Vagina (tissue), 2 donors: Measurements from ENCODE around the gene GLT1D1. TPM values are rescaled to one million over a fixed set of nuclear protein-coding genes. Genes with fewer than 3 reads are reported as not detected.
"Not testable (repeated sequence)": the region's sequence is repeated elsewhere in the genome, so short reads cannot be mapped to it uniquely, and the experiment has no call there.

Experiments used
- DNase-seq, 2 donors: peaks; one replicate each; pipeline ENCODE4 v3.0.0-alpha.2; 2017; ENCODE audit errors: extremely low spot score in 2 of 2
- H3K27ac ChIP-seq: fragments of 200-600 bp; sonication (generic); one replicate; pipeline ENCODE4 v1.5.1; 2019
- H3K27me3 ChIP-seq: fragments of 200-600 bp; sonication (generic); one replicate; pipeline ENCODE4 v1.5.1; 2019
- H3K36me3 ChIP-seq, 2 donors: fragments of 200-600 bp; sonication (generic); one replicate each; pipeline ENCODE4 v1.5.1; 2017 to 2019
- H3K4me1 ChIP-seq: fragments of 200-600 bp; sonication (generic); one replicate; pipeline ENCODE4 v1.5.1; 2019
- H3K4me3 ChIP-seq, 2 donors: fragments of 200-600 bp; sonication (generic); 1 replicate in 1 of 2; 2 replicates in 1 of 2; pipeline ENCODE4 v1.5.1; 2016 to 2019
- H3K9me3 ChIP-seq: fragments of 200-600 bp; sonication (generic); one replicate; pipeline ENCODE4 v1.5.1; 2019
- POLR2A ChIP-seq, 2 donors: fragments of 450-650 bp; IDR thresholded peaks; one replicate each; pipeline ENCODE4 v1.6.1; 2017; ENCODE audit warnings: antibody characterized with exemption in 2 of 2, mild to moderate bottlenecking in 2 of 2, moderate library complexity in 2 of 2
- POLR2AphosphoS5 ChIP-seq, 2 donors: sonication (generic); formaldehyde crosslinking; IDR thresholded peaks; one replicate each; pipeline ENCODE4 v1.9.0; 2017; ENCODE audit warnings: antibody characterized with exemption in 2 of 2, mild to moderate bottlenecking in 2 of 2, low read depth in 1 of 2; ENCODE audit not compliant: insufficient read depth in 1 of 2
- intact Hi-C: fragments of 100-400 bp; cut with DNase I; formaldehyde crosslinking; loops from one replicate; pipeline ENCODE4 v1.15.1; 2023
- total RNA-seq: library from RNA; depleted of rRNA; stranded (reverse); fragments of >200 nt; gene quantifications from one replicate; pipeline ENCODE4 v1.2.3, GENCODE V29; 2016
- TF ChIP-seq, protein P1 (sequence below), 3 experiments: fragments of 450-650 bp in 2 of 3; fragments of 200-600 bp in 1 of 3; sonication (generic) in 1 of 3; IDR thresholded peaks; one replicate each; pipeline ENCODE4 v1.5.1; 2017 to 2019; ENCODE audit warnings: antibody characterized with exemption in 3 of 3, mild to moderate bottlenecking in 2 of 3, moderate library complexity in 2 of 3

The GLT1D1 gene
- total RNA-seq, 1 donor from 2014 or later = 0.74 TPM

DNA sequence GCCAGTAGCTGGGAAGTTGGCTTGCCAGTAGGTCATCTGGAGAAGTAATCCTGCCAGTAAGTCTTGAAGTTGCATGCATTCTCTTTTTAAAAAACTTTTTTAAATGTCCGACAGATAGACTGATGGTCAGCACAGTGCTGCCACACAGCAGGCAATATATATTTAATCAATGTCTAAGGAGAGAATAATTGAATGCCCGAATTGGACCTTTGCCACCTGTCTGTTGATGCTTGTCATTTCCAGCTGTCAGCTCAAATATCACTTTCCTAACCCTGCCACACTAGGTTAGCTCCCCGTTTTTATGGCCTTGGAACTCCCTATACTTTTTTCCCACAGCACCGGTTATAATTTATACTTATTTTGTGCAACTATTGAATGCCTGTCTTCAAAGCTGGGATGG, 27.4 kb upstream of the GLT1D1 start:
- Histone ChIP-seq H3K4me3 (no peak overlapping the region), H3K9me3 (no peaks in the 10 kb centered on the region), H3K36me3 (no peaks in the 10 kb centered on the region), H3K27me3 (no peaks in the 10 kb centered on the region), H3K27ac (no peak overlapping the region), H3K4me1 (peaks cover 30% of the 10 kb centered on the region)
- TF ChIP-seq, protein P1, sequence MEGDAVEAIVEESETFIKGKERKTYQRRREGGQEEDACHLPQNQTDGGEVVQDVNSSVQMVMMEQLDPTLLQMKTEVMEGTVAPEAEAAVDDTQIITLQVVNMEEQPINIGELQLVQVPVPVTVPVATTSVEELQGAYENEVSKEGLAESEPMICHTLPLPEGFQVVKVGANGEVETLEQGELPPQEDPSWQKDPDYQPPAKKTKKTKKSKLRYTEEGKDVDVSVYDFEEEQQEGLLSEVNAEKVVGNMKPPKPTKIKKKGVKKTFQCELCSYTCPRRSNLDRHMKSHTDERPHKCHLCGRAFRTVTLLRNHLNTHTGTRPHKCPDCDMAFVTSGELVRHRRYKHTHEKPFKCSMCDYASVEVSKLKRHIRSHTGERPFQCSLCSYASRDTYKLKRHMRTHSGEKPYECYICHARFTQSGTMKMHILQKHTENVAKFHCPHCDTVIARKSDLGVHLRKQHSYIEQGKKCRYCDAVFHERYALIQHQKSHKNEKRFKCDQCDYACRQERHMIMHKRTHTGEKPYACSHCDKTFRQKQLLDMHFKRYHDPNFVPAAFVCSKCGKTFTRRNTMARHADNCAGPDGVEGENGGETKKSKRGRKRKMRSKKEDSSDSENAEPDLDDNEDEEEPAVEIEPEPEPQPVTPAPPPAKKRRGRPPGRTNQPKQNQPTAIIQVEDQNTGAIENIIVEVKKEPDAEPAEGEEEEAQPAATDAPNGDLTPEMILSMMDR (IDR thresholded peaks at IDR 0.05) = no peak
- TF ChIP-seq POLR2AphosphoS5 (IDR thresholded peaks at IDR 0.05; ENCODE audit: insufficient read depth in 1 of 2, low read depth in 1 of 2) = no peak
- no peak for TF ChIP-seq POLR2A (IDR thresholded peaks at IDR 0.05)
- intact Hi-C loops = no loop called here
- no peak for DNase-seq

DNA sequence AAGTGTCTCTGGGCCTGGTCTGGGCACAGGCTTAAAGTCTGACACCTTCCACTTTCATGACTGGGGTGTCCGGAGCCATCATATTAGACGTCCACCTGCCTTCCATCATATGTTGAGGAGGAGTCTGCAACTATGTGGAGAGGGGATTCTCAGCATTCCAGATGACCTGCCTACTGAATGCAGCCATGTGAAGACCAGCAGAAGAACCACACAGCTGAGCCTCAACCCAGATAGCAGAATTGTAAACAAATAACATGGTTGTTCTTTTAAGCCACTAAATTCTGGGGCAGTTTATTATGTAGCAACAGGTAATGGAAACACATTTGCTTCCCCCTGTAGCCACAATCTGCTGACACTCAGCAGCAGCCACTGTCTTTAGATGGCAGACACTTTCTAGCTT, 25.6 kb upstream of the GLT1D1 start:
- Histone ChIP-seq H3K9me3 (no peaks in the 10 kb centered on the region), H3K4me1 (peaks cover 11% of the 10 kb centered on the region), H3K36me3 (no peaks in the 10 kb centered on the region), H3K4me3 (no peak overlapping the region), H3K27me3 (no peaks in the 10 kb centered on the region), H3K27ac (no peak overlapping the region)
- no peak for DNase-seq
- TF ChIP-seq, protein P1 (IDR thresholded peaks at IDR 0.05) = no peak
- TF ChIP-seq POLR2AphosphoS5 (IDR thresholded peaks at IDR 0.05; ENCODE audit: insufficient read depth in 1 of 2, low read depth in 1 of 2) (no peak), POLR2A (IDR thresholded peaks at IDR 0.05) (no peak)
- intact Hi-C loops = no loop called here

DNA sequence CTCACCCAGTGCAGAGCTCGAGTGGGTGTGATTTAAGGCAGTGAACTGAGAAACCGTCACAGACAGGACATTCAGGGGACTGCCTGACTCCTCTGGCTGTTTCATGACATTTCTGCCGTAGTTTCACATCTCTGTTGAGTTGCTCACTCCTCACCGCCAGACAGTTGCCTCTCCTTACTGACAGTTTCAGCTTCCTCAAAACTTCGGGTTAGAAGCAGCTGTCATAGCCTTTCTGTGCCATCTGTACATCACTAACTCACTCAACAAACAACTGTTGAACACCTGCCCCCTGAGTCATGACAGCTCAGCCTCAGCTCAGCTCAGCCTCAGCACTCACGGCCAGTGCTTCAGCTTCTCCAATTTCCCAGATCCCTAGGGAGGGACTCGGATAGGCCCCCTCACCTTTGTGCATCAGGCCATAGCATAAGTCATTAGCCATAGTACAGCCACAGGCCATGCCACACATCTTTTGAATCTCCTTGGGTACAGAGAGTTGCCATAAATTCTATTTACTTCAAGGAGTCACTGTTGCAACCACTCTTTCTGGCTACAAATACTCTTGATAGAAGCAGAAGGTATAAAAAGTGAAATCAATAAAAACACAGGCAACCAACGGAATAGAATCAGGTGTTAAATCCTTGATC, 23.3 kb upstream of the GLT1D1 start:
- no peaks in the 10 kb centered on the region for H3K36me3 ChIP-seq
- no peaks in the 10 kb centered on the region for H3K4me1 ChIP-seq
- intact Hi-C loops = no loop called here
- H3K4me3 ChIP-seq = no peak overlapping the region
- H3K27ac ChIP-seq = no peak overlapping the region
- TF ChIP-seq POLR2A (IDR thresholded peaks at IDR 0.05) (no peak), POLR2AphosphoS5 (IDR thresholded peaks at IDR 0.05; ENCODE audit: insufficient read depth in 1 of 2, low read depth in 1 of 2) (no peak)
- TF ChIP-seq, protein P1 (IDR thresholded peaks at IDR 0.05) = no peak
- H3K9me3 ChIP-seq = no peaks in the 10 kb centered on the region
- DNase-seq = no peak
- H3K27me3 ChIP-seq = no peaks in the 10 kb centered on the region

DNA sequence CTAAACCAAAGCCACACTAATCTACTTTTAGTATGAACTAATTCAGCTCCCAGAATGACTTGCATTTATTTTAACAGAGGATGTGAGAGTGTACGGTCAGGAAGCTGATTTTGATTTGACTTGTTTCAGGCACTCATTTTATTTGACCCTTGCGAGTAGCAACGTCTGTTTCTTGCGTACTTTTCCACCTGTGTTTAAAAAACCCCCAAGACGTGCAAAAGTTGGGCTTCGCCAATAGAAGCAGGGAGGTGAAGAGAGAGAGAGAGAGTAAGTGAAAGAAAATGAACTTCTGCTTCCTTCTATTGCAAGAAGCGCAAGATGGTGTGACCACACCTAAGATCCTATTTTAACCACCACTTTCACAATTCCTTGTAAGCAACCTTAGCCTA, 22.8 kb upstream of the GLT1D1 start:
- no peaks in the 10 kb centered on the region for H3K4me1 ChIP-seq
- H3K36me3 ChIP-seq = no peaks in the 10 kb centered on the region
- no peak overlapping the region for H3K27ac ChIP-seq
- no peaks in the 10 kb centered on the region for H3K9me3 ChIP-seq
- no peak for DNase-seq
- no peak overlapping the region for H3K4me3 ChIP-seq
- TF ChIP-seq POLR2A (IDR thresholded peaks at IDR 0.05) (no peak), POLR2AphosphoS5 (IDR thresholded peaks at IDR 0.05; ENCODE audit: insufficient read depth in 1 of 2, low read depth in 1 of 2) (no peak)
- TF ChIP-seq, protein P1 (IDR thresholded peaks at IDR 0.05) = no peak
- no peaks in the 10 kb centered on the region for H3K27me3 ChIP-seq
- intact Hi-C loops = no loop called here

DNA sequence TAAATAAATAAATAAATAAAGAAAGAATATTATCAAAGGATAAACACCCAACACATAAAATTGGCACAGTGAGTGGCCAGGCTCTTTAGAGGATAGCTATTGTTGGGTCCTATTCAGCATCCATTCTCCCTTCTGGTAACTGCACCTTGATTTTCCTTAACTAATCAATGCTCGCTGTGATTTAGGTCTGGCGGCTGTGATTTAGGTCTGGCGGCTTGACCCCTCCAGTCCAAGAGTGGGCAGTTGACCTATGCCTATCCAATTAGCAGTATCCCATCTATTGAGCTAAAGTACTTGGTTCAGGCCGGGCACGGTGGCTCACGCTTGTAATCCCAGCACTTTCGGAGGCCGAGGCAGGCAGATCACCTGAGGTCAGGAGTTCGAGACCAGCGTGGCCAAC, 19.9 kb upstream of the GLT1D1 start:
- no peak for TF ChIP-seq POLR2AphosphoS5 (IDR thresholded peaks at IDR 0.05; ENCODE audit: insufficient read depth in 1 of 2, low read depth in 1 of 2)
- TF ChIP-seq, protein P1 (IDR thresholded peaks at IDR 0.05) = no peak
- TF ChIP-seq POLR2A (IDR thresholded peaks at IDR 0.05) = no peak
- H3K9me3 ChIP-seq = no peaks in the 10 kb centered on the region
- H3K4me3 ChIP-seq = no peak overlapping the region
- H3K27me3 ChIP-seq = no peaks in the 10 kb centered on the region
- no peaks in the 10 kb centered on the region for H3K4me1 ChIP-seq
- H3K36me3 ChIP-seq = no peaks in the 10 kb centered on the region
- no peak overlapping the region for H3K27ac ChIP-seq
- intact Hi-C loops = no loop called here
- no peak for DNase-seq

DNA sequence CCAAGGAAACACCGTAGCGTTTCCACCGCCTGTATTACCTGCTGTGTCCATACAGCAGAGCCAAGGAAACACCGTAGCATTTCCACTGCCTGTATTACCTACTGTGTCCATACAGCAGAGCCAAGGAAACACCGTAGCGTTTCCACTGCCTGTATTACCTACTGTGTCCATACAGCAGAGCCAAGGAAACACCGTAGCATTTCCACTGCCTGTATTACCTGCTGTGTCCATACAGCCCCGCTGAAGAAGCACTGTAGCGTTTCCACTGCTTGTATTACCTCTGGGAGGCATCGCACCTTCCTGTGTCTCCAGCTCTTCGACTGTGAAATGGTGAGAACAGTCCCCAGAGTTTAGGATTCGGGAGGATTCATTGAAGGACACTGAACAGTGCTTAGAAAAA, 13.4 kb upstream of the GLT1D1 start:
- DNase-seq, H3K4me3 ChIP-seq, H3K27me3 ChIP-seq, H3K27ac ChIP-seq, H3K9me3 ChIP-seq, H3K4me1 ChIP-seq, intact Hi-C loops, H3K36me3 ChIP-seq: not testable (repeated sequence)
